Transverse colon (tissue), 4 donors: ENCODE measurements around the gene BLNK.

Experiments used
- CTCF ChIP-seq, 5 experiments: fragments of 200-600 bp in 3 of 5; fragments of 450-650 bp in 2 of 5; sonication (generic) in 3 of 5; IDR thresholded peaks; 1 replicate in 2 of 5; 2 replicates in 3 of 5; pipeline ENCODE4 v1.5.1; 2016 to 2017; ENCODE audit warnings: antibody characterized with exemption in 5 of 5, inconsistent platforms in 3 of 5, mild to moderate bottlenecking in 2 of 5, moderate library complexity in 1 of 5
- EP300 ChIP-seq: sonication (generic); formaldehyde crosslinking; IDR thresholded peaks from one replicate; pipeline ENCODE4 v1.6.1; 2017; ENCODE audit warnings: antibody characterized with exemption, low read depth
- POLR2A ChIP-seq: fragments of 450-650 bp; IDR thresholded peaks from one replicate; pipeline ENCODE4 v1.6.1; 2016; ENCODE audit warnings: antibody characterized with exemption, mild to moderate bottlenecking, moderate library complexity
- POLR2AphosphoS5 ChIP-seq, 3 donors: sonication (generic); formaldehyde crosslinking; IDR thresholded peaks; one replicate each; pipeline ENCODE4 v1.6.1; 2016; ENCODE audit warnings: antibody characterized with exemption in 3 of 3

- no peak for TF ChIP-seq CTCF (IDR thresholded peaks at IDR 0.05)
- TF ChIP-seq POLR2A, result no peak
- TF ChIP-seq POLR2AphosphoS5 (IDR thresholded peaks at IDR 0.05), result no peak
- no peak for TF ChIP-seq EP300
Observed at GRCh38 chr10:96263176-96263575, 8.2 kb downstream of the BLNK start.
